Brain microvascular endothelial cell (primary cell): ENCODE measurements around the gene ARFGAP1.

ENCODE experiments used
- DNase-seq: peaks from one replicate; pipeline ENCODE4 v3.0.0-alpha.2; 2020
- H3K27ac ChIP-seq: fragments of 250-450 bp; sonication (Bioruptor Pico); 2 replicates; pipeline ENCODE4 v1.5.1; 2020; ENCODE audit warnings: mild to moderate bottlenecking, moderate library complexity
- H3K27me3 ChIP-seq: fragments of 250-450 bp; sonication (Bioruptor Pico); replicated peaks from 2 replicates; pipeline ENCODE4 v1.5.1; 2020; ENCODE audit warnings: mild to moderate bottlenecking
- H3K36me3 ChIP-seq: fragments of 250-450 bp; sonication (Bioruptor Pico); replicated peaks from 2 replicates; pipeline ENCODE4 v1.5.1; 2020; ENCODE audit warnings: mild to moderate bottlenecking
- H3K4me3 ChIP-seq: 2 replicates; pipeline ENCODE4 v1.5.1; 2011; ENCODE audit warnings: low read depth, mild to moderate bottlenecking, control low read depth, low read length, moderate library complexity
- CTCF ChIP-seq: IDR thresholded peaks from 2 replicates; pipeline ENCODE4 v1.5.1; 2011; ENCODE audit warnings: low read depth, mild to moderate bottlenecking, moderate library complexity, low read length, control low read depth, inconsistent platforms; ENCODE audit errors: missing control alignments
- in situ Hi-C: cut with HindIII; loops from 2 replicates; pipeline ENCODE4 v1.10.0; 2017; ENCODE audit warnings: low sequenced_read_pairs, low pct_ligation_motif_present

Gene ARFGAP1

DNA sequence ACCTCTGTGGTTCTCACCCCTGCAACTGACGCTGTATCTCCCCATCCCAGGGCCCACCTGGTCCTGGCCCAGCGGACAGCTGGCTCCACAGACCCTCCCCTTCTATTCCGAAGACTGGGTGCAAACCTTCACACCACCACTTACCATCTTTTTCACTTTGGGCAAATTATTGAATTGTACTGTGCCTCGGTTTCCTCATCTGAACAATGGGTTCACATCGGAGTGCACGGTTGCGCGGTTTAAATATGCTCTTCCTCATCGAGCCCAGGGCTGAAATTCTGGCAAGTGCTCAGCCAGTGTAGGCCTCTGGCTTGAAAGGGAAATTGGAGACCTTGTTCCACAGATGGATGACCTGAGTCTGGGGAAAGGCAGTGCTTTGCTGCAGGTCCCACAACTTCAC lies 2.9 kb upstream of the ARFGAP1 start:
- no peak overlapping the region for H3K27ac ChIP-seq
- in situ Hi-C loops, result no loop called here
- H3K4me3 ChIP-seq, result no peak overlapping the region
- H3K36me3 ChIP-seq, result peaks cover 4% of the 10 kb centered on the region
- DNase-seq, result no peak
- H3K27me3 ChIP-seq, result peaks cover 11% of the 10 kb centered on the region
- TF ChIP-seq CTCF, result no peak

DNA sequence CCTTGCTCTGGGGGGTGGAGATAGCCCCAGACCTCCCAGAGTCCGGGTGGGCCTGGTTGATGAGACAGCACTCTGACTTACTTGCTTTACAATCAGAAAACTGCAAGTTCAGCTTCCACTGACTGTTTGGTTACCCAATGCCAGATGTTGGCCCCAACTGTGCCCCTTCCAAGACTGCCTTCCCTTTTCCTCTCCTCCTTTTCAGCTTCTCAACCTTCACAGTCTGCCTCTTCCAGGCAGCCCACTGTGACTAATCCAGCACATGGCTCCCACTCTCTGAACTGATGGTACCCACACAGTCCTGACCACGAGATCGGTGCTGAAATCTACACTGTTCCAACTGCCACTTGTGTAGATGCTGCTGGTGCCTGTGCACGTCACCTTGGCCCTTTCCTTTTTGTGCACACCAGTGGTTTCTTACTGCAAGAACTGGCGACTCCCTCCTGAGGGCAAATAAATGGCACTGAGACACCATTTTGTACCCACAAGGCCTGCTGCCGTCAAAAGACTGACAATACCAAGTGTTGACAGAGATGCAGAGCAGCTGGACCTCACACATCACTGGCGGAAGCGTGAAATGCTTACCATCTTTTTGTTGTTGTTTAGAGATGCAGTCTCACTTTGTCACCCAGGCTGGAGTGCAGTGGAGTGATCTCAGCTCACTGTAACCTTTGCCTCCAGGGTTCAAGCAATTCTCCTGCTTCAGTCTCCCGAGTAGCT lies 1.8 kb upstream of the ARFGAP1 start:
- DNase-seq, result no peak
- Histone ChIP-seq H3K36me3 (peaks cover 13% of the 10 kb centered on the region), H3K4me3 (no peak overlapping the region), H3K27ac (no peak overlapping the region), H3K27me3 (peaks cover 5% of the 10 kb centered on the region)
- no peak for TF ChIP-seq CTCF
- in situ Hi-C loops, result no loop called here

DNA sequence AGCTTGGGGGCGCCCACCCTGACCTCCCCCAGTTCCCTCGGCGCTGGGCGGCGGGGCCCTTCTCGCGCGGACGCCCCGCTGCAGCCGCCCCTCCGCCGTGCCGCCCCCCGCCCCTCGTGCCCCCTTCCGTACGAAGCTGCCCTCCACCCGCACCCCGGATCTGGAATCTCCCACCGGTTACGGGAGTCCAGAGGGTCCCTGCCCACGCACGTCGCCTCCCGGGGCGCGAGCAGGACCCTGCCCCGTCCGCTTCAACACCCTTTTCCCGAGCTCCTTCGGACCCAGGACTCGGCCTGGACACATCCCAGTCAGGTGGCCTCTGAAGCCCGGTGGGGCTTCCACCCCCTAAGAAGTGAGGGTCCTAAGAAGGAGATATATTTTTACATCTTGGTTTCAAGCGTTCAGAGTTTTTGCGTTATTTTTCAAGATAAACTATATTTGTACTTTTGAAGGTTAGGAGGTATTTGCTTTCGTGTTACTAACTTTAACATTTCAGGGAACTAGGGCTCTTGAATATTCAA lies 506 bp downstream of the ARFGAP1 start:
- Histone ChIP-seq H3K27me3 (no peaks in the 10 kb centered on the region), H3K27ac (peak overlapping the region; percentile 94), H3K4me3 (peak overlapping the region; percentile 94), H3K36me3 (peaks cover 36% of the 10 kb centered on the region)
- TF ChIP-seq CTCF, result no peak
- in situ Hi-C loops, result no loop called here
- no peak for DNase-seq

DNA sequence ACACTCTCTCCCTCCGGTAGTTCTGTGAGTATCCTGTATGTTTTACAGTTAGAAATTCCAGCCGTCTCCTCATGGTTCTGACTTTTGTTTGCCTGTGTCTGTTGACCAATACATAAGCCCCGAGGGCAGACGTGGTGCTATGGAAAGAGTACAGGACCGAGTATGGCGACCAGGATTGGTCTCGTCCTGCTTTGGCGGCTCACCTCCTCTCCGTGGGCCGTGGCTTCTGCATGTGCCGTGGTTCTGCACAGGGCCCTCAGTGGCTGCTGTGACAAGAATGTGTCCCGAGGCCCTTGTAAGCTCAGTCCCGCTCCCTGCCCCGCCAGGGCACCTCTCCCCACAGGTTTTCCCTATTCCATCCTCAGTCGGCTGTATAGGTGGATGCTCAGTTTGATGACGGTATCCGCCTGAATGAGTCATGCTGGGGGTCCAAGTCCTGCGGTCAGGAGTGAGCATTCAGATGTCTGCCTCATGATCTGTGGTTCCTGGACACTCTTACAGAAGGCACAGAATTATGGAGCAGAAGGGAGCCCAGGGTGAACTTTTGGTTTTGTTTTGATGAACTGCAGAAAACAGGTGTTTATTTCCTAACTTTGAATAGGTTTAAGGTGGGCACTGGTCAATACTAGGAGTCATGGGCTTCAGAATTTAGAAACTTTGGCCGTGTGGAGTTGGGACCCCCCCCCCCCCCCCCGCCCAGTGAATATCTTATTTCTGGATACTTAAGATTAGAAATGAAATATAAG lies 1.2 kb downstream of the ARFGAP1 start:
- Histone ChIP-seq H3K27ac (peak overlapping the region; percentile 94), H3K27me3 (no peaks in the 10 kb centered on the region), H3K4me3 (peak overlapping the region; percentile 94), H3K36me3 (peaks cover 42% of the 10 kb centered on the region)
- in situ Hi-C loops, result no loop called here
- peak; percentile 84 for DNase-seq
- no peak for TF ChIP-seq CTCF

DNA sequence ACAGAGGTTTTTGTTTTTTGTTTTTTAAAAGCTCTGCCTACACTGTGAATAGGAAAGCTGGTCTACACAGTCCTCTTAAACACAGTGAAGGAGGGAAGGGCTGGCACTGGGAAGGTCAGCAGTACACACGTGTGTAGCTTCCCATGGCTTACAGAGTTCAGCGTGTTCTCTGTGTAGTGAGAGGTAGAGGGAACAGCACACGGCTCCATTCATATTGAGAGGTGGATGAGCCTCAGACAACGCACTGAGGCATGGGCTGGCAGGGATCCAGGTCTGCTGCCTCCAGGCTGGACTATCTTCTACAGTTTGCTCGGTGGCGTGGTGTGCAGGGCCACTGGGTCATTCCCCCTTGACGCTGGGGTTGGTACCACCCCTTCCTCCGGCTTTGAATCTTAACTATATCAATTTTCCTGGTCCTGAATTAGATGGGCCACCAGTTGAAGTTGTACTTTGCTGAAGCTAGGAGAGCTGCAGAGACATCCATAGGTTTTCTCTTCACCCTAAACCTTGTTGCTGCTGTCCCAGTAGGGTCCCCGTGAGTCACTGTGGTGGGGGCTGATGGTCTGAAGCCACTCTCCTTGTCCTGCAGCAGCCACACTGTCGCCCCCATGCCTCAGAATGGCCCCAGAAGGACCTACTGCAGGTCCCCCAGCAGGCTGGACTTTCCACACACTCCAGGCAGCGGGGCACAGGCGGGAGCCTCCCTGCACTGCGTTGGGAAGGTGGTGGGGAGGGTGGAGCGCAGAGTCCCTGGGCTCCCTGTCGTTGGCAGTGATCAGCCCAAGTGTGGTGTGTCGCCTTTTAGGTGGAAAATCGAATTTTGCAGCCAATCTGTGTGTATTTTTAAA lies 2.0 kb downstream of the ARFGAP1 start:
- Histone ChIP-seq H3K27me3 (no peaks in the 10 kb centered on the region), H3K36me3 (peaks cover 50% of the 10 kb centered on the region), H3K4me3 (peak overlapping the region; percentile 94), H3K27ac (peak overlapping the region; percentile 33)
- no peak for DNase-seq
- in situ Hi-C loops, result no loop called here
- TF ChIP-seq CTCF, result no peak
